ENCODE results near the gene LUC7L. TPM values are rescaled to one million over a fixed set of nuclear protein-coding genes. Genes with fewer than 3 reads are reported as not detected.

Gene LUC7L
- total RNA-seq, 2 experiments from 2014 or later, result 94.8 to 98.4 TPM

DNA sequence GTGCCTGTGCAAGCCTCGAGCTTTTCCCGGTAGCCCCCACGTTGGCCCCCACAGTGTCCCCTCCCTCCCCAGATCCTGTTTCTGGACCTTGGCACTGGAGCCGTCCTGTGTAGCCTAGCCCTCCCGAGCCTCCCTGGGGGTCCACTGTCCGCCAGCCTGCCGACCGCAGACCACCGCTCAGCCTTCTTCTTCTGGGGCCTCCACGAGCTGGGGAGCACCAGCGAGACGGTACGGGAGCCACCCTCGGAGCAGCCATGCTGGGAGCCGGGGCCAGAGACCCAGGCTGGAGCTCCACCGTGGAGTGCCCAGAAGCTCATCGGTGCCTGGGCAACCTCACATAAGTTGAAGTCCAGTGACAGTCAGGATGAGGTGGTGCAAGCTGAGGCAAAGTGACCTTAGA, 34.7 kb upstream of the LUC7L start:
- Histone ChIP-seq H3K36me3 (ENCODE audit: insufficient read depth, low read length) (peaks cover 26% of the 10 kb centered on the region), H3K27me3 (ENCODE audit: control insufficient read depth in 1 of 2, insufficient read depth in 2 of 2, low read length in 2 of 2) (no peaks in the 10 kb centered on the region), H3K4me3 (ENCODE audit: low read length) (no peak overlapping the region), H3K27ac (ENCODE audit: low read depth in 1 of 2, low read length in 2 of 2) (no peak overlapping the region), H3K4me1 (ENCODE audit: insufficient read depth, low read length) (peaks cover 7% of the 10 kb centered on the region), H3K9me3 (ENCODE audit: control insufficient read depth in 1 of 2, insufficient read depth in 1 of 2, low read length in 2 of 2) (no peaks in the 10 kb centered on the region)
- TF ChIP-seq, protein P1, sequence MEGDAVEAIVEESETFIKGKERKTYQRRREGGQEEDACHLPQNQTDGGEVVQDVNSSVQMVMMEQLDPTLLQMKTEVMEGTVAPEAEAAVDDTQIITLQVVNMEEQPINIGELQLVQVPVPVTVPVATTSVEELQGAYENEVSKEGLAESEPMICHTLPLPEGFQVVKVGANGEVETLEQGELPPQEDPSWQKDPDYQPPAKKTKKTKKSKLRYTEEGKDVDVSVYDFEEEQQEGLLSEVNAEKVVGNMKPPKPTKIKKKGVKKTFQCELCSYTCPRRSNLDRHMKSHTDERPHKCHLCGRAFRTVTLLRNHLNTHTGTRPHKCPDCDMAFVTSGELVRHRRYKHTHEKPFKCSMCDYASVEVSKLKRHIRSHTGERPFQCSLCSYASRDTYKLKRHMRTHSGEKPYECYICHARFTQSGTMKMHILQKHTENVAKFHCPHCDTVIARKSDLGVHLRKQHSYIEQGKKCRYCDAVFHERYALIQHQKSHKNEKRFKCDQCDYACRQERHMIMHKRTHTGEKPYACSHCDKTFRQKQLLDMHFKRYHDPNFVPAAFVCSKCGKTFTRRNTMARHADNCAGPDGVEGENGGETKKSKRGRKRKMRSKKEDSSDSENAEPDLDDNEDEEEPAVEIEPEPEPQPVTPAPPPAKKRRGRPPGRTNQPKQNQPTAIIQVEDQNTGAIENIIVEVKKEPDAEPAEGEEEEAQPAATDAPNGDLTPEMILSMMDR (IDR thresholded peaks at IDR 0.05), result no peak
- Mint-ChIP-seq H3K36me3 (ENCODE audit: low read depth) (peaks cover 38% of the 10 kb centered on the region), H3K27me3 (no peaks in the 10 kb centered on the region), H3K9me3 (no peaks in the 10 kb centered on the region), H3K4me1 (ENCODE audit: low read depth) (no peaks in the 10 kb centered on the region), H3K4me3 (no peak overlapping the region), H3K27ac (no peak overlapping the region)
- intact Hi-C loops (cut with DNase I, micrococcal nuclease), result no loop called here
- DNase-seq (peak in 1 of 14 experiments; percentile 9), ATAC-seq (ENCODE audit: poor library complexity) (no peak)
- CTCF ChIA-PET, result no interaction called here
- POLR2A ChIA-PET, result no interaction called here

- Histone ChIP-seq H3K4me3 (ENCODE audit: low read length) (no peak overlapping the region), H3K9me3 (ENCODE audit: control insufficient read depth in 1 of 2, insufficient read depth in 1 of 2, low read length in 2 of 2) (no peaks in the 10 kb centered on the region), H3K27me3 (ENCODE audit: control insufficient read depth in 1 of 2, insufficient read depth in 2 of 2, low read length in 2 of 2) (no peaks in the 10 kb centered on the region), H3K4me1 (ENCODE audit: insufficient read depth, low read length) (peaks cover 7% of the 10 kb centered on the region), H3K27ac (ENCODE audit: low read depth in 1 of 2, low read length in 2 of 2) (no peak overlapping the region), H3K36me3 (ENCODE audit: insufficient read depth, low read length) (peaks cover 26% of the 10 kb centered on the region)
- POLR2A ChIA-PET, result no interaction called here
- Mint-ChIP-seq H3K36me3 (ENCODE audit: low read depth) (peaks cover 38% of the 10 kb centered on the region), H3K4me1 (ENCODE audit: low read depth) (no peaks in the 10 kb centered on the region), H3K27ac (no peak overlapping the region), H3K9me3 (no peaks in the 10 kb centered on the region), H3K4me3 (no peak overlapping the region), H3K27me3 (no peaks in the 10 kb centered on the region)
- TF ChIP-seq, protein P1 (IDR thresholded peaks at IDR 0.05), result no peak
- intact Hi-C loops (cut with DNase I, micrococcal nuclease), result no loop called here
- CTCF ChIA-PET, result no interaction called here
- ATAC-seq (ENCODE audit: poor library complexity), result no peak
- DNase-seq, result peak in 1 of 14 experiments; percentile 15
Observed at GRCh38 chr16:263182-263774, 34.0 kb upstream of the LUC7L start.

DNA sequence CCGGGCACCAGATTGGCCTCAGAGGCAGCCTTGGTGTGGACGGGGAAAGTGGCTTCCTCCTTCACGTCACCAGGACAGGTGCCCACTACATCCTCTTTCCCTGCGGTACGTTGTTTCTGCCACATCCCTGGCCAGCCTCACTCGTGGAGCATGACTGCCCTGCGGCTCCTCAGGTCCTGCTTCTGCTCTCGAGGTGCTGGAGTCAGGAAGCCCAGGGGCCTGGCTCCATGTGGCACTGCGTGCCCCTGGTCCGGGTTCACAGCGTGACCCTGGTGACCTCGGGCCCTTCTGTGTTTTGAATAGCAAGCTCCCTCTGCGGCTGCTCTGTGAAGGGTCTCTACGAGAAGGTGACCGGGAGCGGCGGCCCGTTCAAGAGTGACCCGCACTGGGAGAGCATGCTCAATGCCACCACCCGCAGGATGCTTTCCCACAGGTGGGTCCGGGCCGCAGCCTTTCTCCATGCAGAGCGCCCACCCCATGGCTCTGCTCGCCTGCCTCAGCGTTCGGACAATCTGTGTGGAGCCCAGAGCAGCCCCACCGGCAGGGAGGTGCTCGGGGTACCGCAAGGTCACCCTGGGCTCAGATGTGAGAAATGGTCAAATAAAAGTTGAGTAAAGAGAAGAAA, 33.0 kb upstream of the LUC7L start:
- H3K36me3 Mint-ChIP-seq (ENCODE audit: low read depth), result peaks cover 36% of the 10 kb centered on the region
- no peak for ATAC-seq (ENCODE audit: poor library complexity)
- Histone ChIP-seq H3K4me1 (ENCODE audit: insufficient read depth, low read length) (peaks cover 7% of the 10 kb centered on the region), H3K4me3 (ENCODE audit: low read length) (no peak overlapping the region), H3K9me3 (ENCODE audit: control insufficient read depth in 1 of 2, insufficient read depth in 1 of 2, low read length in 2 of 2) (no peaks in the 10 kb centered on the region), H3K27ac (ENCODE audit: low read depth in 1 of 2, low read length in 2 of 2) (no peak overlapping the region), H3K36me3 (ENCODE audit: insufficient read depth, low read length) (peaks cover 26% of the 10 kb centered on the region), H3K27me3 (ENCODE audit: control insufficient read depth in 1 of 2, insufficient read depth in 2 of 2, low read length in 2 of 2) (no peaks in the 10 kb centered on the region)
- POLR2A ChIA-PET, result no interaction called here
- no peaks in the 10 kb centered on the region for H3K9me3 Mint-ChIP-seq
- DNase-seq, result peak in 1 of 14 experiments; percentile 9
- no peaks in the 10 kb centered on the region for H3K27me3 Mint-ChIP-seq
- no peaks in the 10 kb centered on the region for H3K4me1 Mint-ChIP-seq (ENCODE audit: low read depth)
- intact Hi-C loops (cut with DNase I, micrococcal nuclease), result no loop called here
- TF ChIP-seq, protein P1 (IDR thresholded peaks at IDR 0.05), result no peak
- CTCF ChIA-PET, result no interaction called here
- no peak overlapping the region for H3K27ac Mint-ChIP-seq
- H3K4me3 Mint-ChIP-seq, result no peak overlapping the region

All from CD4-positive, alpha-beta T cell (primary cell).